ENCODE measurements around the gene CNTLN. TPM values are rescaled to one million over a fixed set of nuclear protein-coding genes. Genes with fewer than 3 reads are reported as not detected.

The CNTLN gene
- total RNA-seq, 1 donor from 2014 or later: 16.7 TPM

DNA sequence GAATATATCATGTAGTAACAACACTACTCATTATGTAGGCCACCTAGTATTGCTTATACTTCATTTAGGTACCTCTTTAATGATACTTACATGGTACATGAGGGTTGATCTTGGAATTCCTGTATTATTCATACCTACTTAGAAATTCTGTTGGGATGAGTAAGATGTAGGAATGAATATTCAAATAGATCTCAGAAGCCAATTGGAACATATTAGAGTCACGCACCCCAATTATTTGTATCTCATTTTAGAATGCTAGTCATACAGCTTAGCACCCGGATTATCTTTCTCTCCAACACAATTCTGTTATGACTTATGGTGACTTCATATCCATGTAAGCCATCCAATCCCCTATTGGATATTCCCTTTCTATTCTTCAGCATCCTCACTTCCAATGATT lies 337.3 kb downstream of the CNTLN start:
- TF ChIP-seq, protein P1, sequence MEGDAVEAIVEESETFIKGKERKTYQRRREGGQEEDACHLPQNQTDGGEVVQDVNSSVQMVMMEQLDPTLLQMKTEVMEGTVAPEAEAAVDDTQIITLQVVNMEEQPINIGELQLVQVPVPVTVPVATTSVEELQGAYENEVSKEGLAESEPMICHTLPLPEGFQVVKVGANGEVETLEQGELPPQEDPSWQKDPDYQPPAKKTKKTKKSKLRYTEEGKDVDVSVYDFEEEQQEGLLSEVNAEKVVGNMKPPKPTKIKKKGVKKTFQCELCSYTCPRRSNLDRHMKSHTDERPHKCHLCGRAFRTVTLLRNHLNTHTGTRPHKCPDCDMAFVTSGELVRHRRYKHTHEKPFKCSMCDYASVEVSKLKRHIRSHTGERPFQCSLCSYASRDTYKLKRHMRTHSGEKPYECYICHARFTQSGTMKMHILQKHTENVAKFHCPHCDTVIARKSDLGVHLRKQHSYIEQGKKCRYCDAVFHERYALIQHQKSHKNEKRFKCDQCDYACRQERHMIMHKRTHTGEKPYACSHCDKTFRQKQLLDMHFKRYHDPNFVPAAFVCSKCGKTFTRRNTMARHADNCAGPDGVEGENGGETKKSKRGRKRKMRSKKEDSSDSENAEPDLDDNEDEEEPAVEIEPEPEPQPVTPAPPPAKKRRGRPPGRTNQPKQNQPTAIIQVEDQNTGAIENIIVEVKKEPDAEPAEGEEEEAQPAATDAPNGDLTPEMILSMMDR (conservative IDR thresholded peaks at IDR 0.05): no peak
- no peak overlapping the region for H3K4me3 Mint-ChIP-seq
- no peaks in the 10 kb centered on the region for H3K9me3 Mint-ChIP-seq
- H3K27ac Mint-ChIP-seq (ENCODE audit: unreplicated experiment): no peak overlapping the region
- peaks cover under 1% of the 10 kb centered on the region for H3K4me1 Mint-ChIP-seq
- no peaks in the 10 kb centered on the region for H3K27me3 Mint-ChIP-seq (ENCODE audit: low read depth)
- peaks cover 8% of the 10 kb centered on the region for H3K36me3 Mint-ChIP-seq (ENCODE audit: low read depth)
- DNase-seq (ENCODE audit: low read depth, low spot score): no peak

DNA sequence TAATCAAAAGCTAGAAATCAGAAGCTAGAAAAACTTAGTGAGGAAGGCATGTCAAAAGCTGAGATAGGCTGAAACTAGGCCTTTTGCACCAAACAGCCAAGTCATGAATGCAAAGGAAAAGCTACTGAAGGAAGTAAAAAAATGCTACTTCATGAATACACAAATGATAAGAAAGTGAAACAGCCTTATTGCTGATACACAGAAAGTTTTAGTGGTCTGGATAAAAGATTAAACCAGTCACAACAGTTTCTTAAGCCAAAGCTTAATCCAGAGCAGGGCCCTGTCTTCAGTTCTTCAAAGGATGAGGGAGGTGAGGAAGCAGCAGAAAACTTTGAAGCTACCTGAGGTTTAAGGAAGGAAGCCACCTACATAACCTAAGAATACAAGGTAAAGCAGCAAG lies 341.6 kb downstream of the CNTLN start:
- Mint-ChIP-seq H3K9me3 (no peaks in the 10 kb centered on the region), H3K36me3 (ENCODE audit: low read depth) (peaks cover 7% of the 10 kb centered on the region), H3K4me1 (no peaks in the 10 kb centered on the region), H3K27ac (ENCODE audit: unreplicated experiment) (no peak overlapping the region), H3K4me3 (no peak overlapping the region), H3K27me3 (ENCODE audit: low read depth) (no peaks in the 10 kb centered on the region)
- DNase-seq (ENCODE audit: low read depth, low spot score): no peak
- TF ChIP-seq, protein P1 (conservative IDR thresholded peaks at IDR 0.05): no peak

DNA sequence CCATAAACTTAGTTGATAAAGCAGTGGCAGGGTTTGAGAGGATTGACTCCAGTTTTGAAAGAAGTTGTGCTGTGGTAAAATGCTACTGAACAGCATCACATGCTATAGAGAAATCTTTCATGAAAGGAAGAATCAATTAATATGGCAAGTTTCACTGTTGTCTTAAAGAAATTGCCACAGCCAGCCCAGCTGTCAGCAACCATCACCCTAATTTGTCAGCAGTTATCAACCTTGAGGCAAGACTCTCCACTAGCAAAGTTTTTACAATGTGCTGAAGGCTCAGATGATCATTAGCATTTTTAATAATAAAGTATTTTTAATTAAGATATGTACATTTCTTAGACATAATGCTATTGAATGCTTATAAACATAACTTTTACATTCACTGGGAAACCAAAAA lies 343.0 kb downstream of the CNTLN start:
- H3K36me3 Mint-ChIP-seq (ENCODE audit: low read depth): peaks cover 9% of the 10 kb centered on the region
- TF ChIP-seq, protein P1 (conservative IDR thresholded peaks at IDR 0.05): no peak
- no peaks in the 10 kb centered on the region for H3K27me3 Mint-ChIP-seq (ENCODE audit: low read depth)
- H3K4me1 Mint-ChIP-seq: no peaks in the 10 kb centered on the region
- no peak overlapping the region for H3K4me3 Mint-ChIP-seq
- H3K27ac Mint-ChIP-seq (ENCODE audit: unreplicated experiment): no peak overlapping the region
- DNase-seq (ENCODE audit: low read depth, low spot score): no peak
- H3K9me3 Mint-ChIP-seq: no peaks in the 10 kb centered on the region

DNA sequence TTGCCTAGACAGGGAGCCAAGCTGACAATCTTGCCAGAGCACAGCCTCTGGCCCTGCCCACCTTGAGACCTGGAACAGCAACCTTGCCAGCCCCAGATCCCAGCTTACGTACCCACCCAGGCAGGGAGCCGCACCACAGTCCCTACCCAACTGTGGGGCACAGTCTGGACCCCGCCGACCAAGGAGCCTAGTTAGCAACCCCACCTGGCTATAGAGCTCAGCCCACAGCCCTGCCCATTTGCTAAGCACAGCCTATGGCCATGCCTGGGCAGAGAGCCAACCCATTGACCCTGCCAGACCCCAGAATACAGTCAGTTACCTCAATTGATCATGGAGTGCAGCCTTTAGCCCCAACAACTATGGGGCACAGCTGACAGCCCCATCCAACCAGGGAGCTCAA lies 346.1 kb downstream of the CNTLN start:
- Mint-ChIP-seq H3K36me3 (ENCODE audit: low read depth) (peaks cover 12% of the 10 kb centered on the region), H3K27ac (ENCODE audit: unreplicated experiment) (no peak overlapping the region), H3K4me1 (no peaks in the 10 kb centered on the region), H3K27me3 (ENCODE audit: low read depth) (no peaks in the 10 kb centered on the region), H3K4me3 (no peak overlapping the region), H3K9me3 (no peaks in the 10 kb centered on the region)
- no peak for DNase-seq (ENCODE audit: low read depth, low spot score)
- TF ChIP-seq, protein P1 (conservative IDR thresholded peaks at IDR 0.05): no peak

DNA sequence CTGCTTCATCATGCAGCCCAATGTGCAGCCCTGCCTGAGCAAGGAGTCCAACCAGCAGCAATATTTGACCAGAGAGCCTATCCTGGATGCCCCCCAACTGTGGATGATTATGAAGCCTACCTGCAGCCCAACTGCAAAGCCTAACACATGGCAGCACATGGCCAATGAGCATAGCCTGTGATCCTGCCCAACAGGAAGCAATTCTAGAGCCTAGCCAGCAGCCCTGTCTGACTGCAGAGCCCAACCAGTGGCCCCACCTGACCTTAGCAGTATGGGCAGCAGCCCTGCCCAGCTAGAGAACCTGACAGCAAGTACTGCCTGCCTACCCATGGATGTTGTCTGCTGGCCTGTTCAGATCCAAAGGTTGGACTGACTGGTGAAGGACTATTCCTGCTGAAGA lies 346.7 kb downstream of the CNTLN start:
- TF ChIP-seq, protein P1 (conservative IDR thresholded peaks at IDR 0.05): no peak
- H3K27ac Mint-ChIP-seq (ENCODE audit: unreplicated experiment): no peak overlapping the region
- H3K4me1 Mint-ChIP-seq: no peaks in the 10 kb centered on the region
- H3K9me3 Mint-ChIP-seq: no peaks in the 10 kb centered on the region
- H3K27me3 Mint-ChIP-seq (ENCODE audit: low read depth): no peaks in the 10 kb centered on the region
- peaks cover 9% of the 10 kb centered on the region for H3K36me3 Mint-ChIP-seq (ENCODE audit: low read depth)
- no peak overlapping the region for H3K4me3 Mint-ChIP-seq
- DNase-seq (ENCODE audit: low read depth, low spot score): no peak

- no peak overlapping the region for H3K4me3 Mint-ChIP-seq
- H3K27ac Mint-ChIP-seq (ENCODE audit: unreplicated experiment): no peak overlapping the region
- H3K9me3 Mint-ChIP-seq: no peaks in the 10 kb centered on the region
- H3K4me1 Mint-ChIP-seq: no peaks in the 10 kb centered on the region
- H3K36me3 Mint-ChIP-seq (ENCODE audit: low read depth): peaks cover 5% of the 10 kb centered on the region
- DNase-seq (ENCODE audit: low read depth, low spot score): no peak
- no peaks in the 10 kb centered on the region for H3K27me3 Mint-ChIP-seq (ENCODE audit: low read depth)
- TF ChIP-seq, protein P1 (conservative IDR thresholded peaks at IDR 0.05): no peak
Observed at GRCh38 chr9:17484906-17485305, 350.1 kb downstream of the CNTLN start.

All from neural crest cell (in vitro differentiated cells).